Endometrium (tissue), 2 donors: ENCODE data around the gene ZBED4.

Source experiments
- FAIRE-seq: peaks from 2 replicates; lab custom pipeline; 2012; peaks lifted over from hg19 to GRCh38; lab: Jason Lieb, UNC
- donor health status: control.
- donor health status: control.

ZBED4 gene

GRCh38 chr22:49936973-49937757 lies 83.5 kb downstream of the ZBED4 start:
- no peak for FAIRE-seq

DNA sequence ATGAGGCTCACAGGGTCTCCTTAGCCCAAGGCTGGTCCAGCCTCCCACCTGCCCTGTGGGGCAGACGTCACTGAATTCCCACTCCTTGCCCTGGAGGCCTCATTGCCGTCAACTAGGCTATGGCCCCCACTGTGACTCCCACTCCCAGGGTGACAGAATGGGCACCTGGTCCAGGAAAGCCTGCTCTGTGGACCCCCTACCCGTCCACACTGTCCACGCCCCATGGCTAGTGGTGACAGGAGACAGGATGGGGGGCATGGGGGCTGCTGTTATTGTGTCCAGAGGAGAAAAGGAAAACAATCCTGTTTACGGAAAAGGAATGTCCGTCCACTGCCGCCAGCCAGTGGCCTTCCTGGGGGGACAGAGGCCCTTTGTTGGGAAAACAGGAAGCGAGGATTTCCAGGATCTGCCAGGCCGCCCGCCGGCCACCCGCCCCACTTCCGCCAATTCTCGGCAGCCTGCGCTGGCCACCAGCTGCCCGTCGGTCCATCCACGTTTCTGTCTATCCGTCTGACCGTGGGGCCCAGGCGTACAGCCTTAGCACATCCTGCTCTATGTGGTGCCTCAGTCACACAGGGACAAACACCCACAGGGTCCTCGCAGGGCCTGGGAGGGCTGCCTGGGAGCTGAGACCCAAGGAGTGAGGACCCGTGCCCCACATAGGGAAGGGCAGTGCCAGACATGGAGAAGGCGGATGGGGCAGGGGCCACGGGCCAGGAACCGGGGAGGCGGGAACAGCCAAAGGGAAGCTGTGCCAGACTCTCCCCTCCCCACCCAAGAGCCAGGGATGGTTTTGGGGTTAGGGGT lies 84.3 kb downstream of the ZBED4 start:
- no peak for FAIRE-seq

DNA sequence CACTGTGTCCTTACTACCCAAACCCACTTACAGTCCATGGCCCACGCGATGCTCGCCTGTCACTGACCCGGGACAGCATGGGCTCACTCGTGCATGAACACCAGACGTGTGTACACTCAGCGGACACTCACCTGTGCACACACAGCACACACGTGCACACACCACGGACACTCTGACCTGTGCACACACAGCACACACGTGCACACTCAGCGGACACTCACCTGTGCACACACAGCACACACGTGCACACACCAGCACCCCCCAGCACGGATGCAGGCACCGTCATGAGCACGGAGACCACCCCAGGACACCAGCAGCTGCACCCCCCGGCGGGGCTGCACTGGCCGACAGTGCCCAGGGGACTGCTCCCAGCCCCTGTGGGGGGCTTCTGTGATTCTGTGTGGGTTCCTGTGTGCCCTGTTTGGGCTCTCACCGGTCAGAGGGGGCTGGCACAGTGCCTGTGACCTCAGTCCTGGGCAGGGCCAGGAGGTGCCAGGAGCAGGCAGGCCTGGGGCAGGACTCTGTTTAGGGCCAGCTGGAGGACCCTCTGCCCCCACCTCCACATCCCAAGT lies 85.0 kb downstream of the ZBED4 start:
- no peak for FAIRE-seq
